Inferior parietal cortex (tissue), 1 donor: ENCODE data around the gene LMLN.
"Not testable (repeated sequence)": the region's sequence is repeated elsewhere in the genome, so short reads cannot be mapped to it uniquely, and the experiment has no call there.

ENCODE experiments used
- DNase-seq: peaks from one replicate; pipeline ENCODE4 v3.0.0-alpha.2; 2016; ENCODE audit errors: extremely low spot score

The LMLN gene

DNA sequence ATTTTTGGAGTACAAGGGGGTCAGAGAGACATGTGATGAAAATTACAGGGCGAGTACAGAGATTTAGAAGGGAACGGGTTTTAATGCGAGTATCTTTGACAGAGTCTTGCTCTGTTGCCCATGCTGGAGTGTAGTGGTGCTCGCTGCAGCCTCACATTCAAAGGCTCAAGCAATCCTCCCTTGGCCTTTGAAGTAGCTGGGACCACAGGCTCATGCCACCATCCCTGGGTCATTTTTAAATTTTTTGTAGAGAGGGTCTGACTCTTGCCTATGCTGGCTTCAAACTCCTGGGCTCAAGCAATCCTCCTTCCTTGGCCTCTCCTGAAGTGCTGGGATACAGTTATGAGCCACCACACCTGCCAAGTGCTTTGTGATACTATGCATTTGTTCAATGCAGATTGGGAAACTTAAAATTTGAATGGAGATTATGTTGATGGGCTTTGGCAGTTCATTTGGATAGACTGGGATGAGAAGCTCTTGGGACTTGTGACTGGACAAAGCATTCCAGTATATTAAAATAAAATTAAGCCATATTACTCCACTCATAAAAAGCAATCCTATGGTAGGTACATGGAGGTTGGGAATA, 4.0 kb upstream of the LMLN start:
- no peak for DNase-seq

DNA sequence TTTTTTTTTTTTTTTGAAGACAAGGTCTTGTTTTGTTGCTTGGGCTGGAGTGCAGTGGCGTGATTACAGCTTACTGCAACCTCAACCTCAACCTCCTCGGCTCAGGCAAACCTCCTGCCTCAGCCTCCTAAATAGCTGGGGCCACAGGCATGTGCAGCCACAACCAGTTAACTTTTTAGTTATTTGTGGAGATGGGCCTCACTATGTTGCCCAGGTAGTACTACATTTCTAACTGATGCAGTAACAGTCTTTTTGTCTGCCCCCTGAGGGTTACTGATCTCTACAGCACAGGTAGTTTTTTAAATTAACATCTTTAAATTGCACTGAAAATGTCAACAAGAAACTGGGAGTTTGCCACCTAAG, 3.4 kb upstream of the LMLN start:
- DNase-seq: no peak

DNA sequence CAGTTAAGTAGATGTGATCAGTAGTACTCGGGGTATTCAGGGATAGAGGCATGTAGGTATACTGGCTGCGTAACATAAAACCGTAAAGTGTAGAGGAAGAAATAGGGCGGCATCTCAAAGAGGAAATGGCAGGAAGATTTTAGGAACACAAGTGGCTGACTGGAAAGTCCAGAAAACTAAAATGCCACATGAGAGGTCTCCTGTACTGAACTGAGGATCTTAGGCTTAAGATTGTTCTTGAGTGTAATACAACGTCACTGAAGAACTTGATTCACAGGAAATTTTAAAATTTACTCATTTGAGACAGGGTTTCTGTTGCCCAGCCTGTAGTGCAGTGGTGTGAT, 2.3 kb upstream of the LMLN start:
- no peak for DNase-seq

DNA sequence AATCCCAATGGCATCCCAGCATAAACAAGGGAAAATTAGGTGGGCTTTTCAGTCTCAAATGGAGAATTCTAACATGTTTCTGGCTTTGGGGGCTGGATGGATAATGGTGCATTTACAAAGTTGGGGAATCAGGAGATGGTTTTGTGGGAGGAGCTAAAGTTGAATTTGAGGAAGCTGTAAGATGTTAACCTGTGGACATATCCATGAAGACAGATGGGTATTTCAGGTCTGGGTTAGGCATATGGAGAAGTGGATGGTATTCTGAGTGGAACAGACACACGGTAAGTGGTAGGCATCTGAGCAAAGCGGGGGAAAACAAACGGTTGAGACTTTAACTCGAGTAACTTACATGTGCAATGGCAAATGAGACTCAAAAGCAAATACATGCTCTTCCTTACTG, 1.7 kb upstream of the LMLN start:
- no peak for DNase-seq

DNA sequence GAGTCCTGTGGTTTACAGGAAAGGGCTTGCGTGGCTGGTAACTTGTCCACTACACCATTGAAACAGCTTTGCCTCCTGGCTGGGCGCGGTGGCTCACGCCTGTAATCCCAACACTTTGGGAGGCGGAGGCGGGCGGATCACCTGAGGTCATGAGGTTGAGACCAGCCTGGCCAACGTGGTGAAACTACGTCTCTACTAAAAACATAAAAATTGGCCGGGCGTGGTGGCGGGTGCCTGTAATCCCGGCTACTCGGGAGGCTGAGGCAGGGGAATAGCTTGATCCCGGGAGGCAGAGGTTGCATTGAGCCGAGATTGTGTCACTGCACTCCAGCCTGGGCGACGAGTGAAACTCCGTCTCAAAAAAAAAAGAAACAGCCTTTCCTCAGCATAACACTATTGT, 1.2 kb upstream of the LMLN start:
- DNase-seq: not testable (repeated sequence)

DNA sequence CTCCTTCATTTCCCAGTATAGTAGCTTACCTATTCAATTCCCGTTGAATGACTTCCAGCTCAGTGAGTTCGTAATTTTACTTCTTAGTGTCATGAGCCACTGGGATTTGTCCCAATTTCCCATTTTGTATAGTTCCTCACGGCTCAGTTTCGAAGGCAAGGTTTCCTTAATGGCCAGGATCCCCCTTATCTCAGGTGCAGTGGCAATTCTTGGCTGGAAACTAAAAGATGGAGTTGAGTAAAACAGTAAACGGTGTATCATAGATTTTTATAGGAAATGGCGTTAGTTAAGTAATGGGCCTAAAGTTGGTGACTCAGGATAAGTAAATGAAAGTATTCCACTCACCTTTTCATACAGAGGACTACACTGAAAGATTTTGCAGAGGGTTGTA, 522 bp upstream of the LMLN start:
- DNase-seq: peak; percentile 10

DNA sequence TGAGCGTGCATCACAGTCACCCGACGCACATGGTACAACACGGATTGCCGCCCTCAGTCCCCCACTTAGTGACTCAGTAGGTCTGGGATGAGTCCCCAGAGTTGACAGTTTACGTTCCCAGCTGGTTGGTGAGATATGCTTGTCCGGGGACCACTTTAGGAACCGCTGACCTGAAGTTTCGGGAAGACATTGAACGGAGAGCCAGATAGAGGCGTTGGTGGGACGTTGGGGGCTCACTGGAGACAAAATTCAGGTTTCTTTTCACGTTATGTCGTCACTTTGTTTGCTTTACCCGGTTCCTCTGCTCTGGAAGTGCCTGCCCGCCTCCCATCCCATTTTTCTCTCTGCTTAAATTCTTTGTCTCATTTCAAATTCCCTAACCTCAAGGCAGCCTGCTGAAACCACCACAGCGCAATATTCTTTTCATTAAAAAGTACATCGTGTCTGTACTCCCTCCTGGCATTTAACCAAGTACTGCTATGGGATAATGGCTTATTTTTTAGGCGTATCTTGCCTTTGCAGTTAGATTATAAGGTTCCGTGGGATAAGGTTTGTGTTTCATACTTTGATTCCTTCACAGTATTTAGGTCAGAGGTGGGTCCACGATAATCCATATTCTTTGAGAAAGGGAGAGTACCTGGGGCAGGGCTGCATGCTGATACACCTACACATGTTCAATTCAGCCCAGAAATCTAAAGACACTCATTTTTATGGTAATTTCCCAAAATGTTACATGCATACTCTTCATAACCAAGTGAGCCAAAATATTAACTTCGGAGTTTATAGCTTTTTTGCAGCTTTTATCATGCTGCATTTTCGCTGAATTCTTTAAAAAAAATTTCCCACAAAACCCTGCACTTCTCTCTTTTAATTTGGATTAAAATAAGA, 921 bp downstream of the LMLN start:
- no peak for DNase-seq

DNA sequence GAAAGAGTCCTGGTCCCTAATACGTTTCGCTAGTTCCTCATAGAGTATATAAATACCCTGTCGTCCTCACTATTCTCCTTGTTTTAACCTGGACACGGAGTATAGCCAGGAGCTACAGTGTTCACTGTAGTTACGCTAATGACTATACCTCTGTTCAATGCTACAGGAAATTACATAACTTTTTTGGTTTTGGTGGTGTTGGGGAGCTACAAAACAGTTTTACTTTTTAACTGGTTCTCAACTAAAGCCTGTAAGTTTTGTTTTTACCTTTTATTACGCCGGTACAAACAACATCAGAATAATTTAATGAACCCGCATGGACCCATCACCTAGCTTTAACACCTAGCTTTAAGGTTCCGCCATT, 1.5 kb downstream of the LMLN start:
- DNase-seq: no peak

DNA sequence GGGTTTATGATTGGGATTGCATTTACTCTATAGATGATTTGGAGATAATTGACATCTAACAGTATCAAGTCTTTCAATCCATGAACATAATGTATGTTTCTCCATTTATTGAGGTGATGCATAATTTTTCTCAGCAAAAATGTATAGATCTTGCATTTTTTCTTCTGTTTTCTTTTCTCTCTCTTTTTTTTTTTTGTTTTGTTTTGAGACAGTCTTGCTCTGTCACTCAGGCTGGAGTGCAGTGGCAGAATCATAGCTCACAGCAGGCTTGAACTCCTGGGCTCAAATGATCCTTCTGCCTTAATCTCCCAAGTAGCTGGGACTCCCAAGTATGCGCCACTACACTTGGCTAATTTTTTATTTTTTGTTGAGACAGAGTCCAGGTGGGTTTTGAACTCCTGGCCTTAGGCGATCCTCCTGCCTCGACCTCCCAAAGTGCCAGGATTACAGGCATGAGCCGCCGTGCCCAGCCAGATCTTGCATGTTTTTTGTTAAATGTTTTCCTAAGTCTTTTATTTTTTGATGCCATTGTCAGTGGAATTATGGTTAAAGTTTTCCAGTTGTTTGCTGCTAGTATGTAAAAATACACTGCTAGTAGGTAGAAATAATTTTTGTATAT, 3.1 kb downstream of the LMLN start:
- no peak for DNase-seq

DNA sequence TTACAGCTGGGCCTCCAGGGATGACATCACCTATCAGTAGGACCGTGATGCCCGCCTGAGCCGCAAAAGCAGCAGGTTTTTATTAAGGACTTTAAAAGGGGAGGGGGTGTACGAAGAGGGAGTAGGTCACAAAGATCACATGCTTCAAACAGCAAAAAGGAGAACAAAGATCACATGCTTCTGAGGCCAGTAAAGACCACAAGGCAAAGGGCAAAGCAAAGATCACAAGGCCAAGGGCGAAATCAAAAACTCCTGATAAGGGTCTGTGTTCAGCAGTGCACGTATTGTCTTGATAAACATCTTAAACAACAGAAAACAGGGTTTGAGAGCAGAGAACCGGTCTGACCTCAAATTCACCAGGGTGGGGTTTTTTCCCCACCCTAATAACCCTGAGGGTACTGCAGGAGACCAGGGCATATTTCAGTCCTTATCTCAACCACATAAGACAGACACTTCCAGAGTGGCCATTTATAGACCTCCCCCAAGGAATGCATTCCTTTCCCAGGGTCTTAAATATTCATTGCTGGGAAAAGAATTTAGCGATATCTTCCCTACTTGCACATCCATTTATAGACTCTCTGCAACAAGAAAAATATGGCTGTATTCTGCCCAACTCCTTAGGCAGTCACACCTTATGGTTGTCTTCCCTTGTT, 7.4 kb downstream of the LMLN start:
- not testable (repeated sequence) for DNase-seq

DNA sequence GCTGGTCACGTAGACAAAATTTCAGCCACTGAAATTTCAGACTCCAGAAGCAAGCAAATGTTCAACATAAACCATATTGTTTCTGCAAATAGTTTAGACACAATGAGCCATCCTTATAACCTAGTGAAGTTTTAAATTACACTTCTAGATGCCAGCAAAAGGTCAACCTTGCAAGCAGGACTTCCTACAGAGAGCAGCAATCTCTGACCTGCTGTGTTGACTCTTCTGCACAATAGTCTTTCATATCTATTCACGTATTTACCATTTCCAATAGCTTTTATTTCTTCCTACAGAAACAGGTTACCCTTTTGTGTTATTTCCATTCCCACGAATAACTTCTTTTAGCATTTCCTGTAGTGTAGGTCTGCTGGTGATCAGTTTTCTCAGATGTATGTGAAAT, 10.6 kb downstream of the LMLN start:
- no peak for DNase-seq

DNA sequence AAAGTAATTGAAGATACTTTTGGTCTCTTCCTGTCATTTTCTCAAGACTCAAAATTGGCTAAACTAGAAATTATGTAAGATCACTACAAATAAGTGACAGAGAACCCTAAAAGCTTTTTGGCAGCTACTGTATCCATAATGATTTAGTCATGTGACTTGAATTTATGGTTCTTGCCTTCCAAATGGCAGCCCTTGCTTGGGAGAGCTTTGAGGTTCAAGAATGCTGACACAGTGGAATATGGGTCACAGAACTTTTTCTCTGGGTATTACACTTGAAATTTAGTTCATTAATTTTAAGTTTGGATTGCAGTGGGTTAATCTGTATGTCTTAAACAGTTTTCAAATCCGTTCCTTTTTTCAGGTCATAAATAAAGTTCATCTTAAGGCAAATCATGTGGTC, 14.0 kb downstream of the LMLN start:
- no peak for DNase-seq

DNA sequence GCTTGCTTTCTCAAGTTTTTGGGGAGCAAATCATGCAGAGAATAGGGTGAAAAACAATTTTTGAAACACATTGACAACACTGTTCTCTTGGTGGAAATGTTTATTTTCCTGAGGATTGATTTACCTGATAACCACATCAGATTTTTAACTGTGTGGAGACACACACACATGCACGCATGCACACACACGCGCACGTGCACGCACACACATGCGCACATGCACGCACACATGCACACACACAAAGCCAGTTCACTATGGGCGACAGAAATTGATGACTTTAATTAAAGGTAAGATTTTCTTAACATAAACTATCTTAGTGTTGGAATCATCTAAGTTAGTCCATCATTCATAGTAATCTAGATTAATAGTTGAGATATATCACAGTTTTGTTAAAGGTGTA, 15.3 kb downstream of the LMLN start:
- no peak for DNase-seq

DNA sequence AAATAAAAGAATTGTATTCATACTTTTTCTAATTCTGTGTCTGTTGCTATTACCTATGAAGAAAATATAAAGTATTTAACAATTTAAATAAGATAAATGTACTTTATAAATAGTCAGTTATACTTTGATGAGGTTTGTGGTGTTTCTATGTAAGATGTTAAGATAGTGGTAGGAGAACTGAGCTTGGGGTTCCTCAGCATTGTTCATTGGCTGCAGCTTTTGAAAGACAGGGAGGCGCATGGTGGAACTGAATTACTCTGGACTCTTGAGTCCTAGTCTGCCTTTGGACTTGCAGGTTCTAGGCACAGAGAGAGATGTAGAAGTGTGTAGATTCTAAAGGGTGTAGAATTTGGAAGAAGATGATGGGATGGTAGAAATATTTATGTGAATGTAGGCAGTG, 23.1 kb downstream of the LMLN start:
- DNase-seq: no peak

DNA sequence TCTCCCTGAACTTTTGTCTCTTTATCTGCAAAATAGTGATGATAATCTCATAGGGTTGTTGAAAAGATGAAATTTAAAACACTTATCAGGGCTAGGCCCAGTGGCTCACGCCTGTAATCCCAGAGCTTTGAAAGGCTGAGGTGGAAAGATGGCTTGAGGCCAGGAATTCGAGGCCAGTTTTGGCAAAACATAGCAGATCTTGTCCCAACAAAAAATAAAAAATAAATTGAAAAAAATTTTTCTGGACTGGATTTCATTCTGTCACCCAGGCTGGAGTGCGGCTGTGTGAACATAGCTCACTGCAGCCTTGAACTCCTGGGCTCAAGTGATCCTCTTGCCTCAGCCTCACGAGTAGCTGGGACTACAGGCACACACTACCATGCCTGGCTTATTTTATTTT, 29.6 kb downstream of the LMLN start:
- DNase-seq: no peak

DNA sequence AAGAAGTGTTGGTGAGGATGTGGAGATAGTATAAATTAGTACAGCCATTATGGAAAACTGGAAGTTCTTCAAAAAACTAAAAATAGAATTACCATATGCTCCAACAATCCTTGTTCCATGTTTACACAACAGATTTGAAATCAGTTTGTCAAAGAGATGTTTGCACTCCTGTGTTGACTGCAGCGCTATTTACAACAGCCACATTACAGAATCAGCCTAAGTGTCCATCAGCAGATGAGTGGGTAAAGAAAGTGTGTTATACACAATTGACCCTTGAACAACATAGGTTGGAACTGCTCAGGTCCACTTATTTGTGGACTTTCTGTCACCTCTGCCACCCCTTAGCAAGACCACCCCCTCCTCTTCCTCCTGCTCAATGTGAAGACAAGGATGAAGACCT, 34.7 kb downstream of the LMLN start:
- DNase-seq: no peak

DNA sequence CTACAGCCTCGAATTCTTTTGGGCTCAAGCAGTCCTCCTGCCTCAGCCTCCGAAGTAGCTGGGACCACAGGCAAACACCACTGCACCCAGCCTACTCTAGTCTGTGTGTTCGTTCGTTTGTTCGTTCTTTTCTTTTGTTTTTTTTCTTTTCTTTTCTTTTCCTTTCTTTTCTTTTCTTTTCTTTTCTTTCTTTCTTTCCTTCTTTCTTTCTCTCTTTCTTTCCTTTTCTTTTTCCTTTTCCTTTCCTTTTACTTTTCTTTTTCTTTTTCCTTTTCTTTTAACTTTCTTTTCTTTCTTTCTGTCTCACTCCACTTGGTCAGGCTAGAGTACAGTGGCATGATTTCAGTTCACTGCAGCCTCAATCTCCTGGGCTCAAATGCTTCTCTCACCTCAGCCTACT, 36.8 kb downstream of the LMLN start:
- no peak for DNase-seq

DNA sequence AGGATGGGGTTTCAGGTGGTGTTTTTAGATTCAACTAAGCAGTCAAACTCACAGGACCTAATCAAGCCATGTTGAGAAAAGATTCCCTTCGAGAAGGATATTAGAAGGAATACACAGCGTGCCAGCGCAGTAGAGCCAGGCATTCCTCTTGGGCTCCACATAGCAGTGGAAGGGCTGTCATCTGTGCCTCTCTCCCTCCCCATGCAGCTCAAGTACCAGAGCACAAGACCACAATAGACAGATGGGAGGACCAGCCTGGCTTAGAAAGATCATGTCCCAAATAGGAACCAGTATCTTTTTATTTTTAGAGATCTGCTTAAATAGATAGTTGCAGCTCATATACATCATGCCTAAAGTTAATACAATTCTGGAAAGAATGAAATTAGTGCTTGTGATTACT, 37.9 kb downstream of the LMLN start:
- no peak for DNase-seq

DNA sequence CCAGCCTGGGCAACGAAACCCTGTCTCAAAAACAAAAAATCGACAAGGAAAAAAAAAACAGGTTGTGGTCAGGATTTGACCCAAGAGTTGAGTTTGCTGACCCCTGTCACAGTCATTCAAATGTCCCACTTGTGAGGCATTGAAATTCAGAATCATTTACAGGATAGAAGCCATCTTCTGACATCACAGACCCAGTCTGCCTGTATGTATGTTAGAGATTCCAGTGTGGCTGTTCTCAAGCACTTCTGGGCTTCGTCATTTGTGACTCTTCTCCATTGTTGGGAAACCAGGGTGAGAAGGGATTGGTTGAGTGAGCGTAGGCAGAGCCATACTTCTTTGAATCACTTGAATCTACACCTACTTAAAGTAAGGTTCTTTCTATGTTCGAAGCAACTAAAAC, 57.1 kb downstream of the LMLN start:
- DNase-seq: no peak

DNA sequence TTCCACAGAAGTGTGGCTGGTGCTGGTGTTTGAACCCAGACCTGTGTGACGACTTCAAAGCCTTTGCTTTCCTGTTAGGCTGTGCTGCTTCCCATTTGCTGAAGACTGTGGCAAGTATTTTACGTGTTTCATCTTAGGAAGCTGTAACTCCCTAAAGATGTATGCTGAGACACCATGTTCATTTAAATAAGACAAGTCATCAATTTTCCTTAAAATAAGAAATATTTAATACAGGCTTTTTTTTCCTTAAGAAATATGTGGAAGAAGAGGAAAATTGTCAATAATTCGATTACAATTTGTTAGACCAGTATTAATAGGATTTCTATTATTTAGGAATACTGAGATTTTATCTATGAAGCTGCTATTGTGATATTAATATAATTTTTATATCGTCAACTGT, 58.4 kb downstream of the LMLN start:
- DNase-seq: no peak

DNA sequence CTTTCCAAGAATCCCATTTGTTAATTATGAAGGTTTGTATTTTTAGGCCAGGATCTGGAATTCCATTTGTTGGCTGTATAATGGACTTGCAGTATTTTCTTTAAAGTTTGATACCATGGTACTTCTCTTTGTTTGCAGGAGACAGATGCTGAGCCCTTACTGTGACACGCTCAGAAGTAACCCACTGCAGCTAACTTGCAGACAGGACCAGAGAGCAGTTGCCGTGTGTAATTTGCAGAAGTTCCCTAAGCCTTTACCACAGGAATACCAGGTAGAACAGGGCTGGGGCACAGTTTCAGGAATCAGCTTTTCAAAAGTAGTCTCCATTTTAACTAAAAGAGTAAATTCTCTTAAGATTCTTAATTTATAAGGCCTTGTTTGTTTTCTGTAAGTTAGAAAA, 59.1 kb downstream of the LMLN start:
- no peak for DNase-seq

DNA sequence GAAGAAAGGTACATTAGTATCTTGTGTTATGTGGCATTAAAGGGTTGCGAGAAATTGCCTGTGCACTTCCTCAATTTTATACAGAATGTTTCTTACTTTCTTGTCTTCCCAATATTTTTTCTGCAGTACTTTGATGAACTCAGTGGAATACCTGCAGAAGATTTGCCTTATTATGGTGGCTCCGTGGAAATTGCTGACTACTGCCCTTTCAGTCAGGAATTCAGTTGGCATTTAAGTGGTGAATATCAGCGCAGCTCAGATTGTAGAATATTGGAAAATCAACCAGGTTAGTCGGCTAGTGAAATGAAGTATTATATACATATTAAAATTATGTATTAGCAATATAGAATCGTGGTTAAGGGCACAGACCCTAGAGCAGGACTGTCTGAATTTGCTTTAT, 61.3 kb downstream of the LMLN start:
- DNase-seq: no peak

DNA sequence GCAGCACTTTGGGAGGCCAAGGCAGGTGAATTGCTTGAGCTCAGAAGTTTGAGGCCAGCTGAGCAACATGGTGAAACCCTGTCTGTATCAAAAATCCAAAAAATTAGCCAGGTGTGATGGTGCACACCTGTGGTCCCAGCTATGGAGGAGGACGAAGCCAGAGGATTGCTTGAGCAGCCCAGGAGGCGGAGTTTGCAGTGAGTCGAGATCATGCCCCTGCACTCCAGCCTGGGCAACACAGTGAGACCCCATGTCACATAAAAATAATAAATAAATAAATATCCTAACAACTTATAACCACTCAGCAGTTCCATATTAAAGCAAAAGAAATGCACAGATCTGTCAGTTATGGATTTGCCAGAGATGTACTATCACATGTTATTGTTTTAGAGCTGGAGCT, 62.6 kb downstream of the LMLN start:
- no peak for DNase-seq
